ENCODE measurements around the gene OR51D1.
A peak's percentile ranks its signal among the peaks of the same experiment; 100 is the strongest.

The OR51D1 gene

GRCh38 chr11:4626207-4627099 is 10.8 kb upstream of the OR51D1 start:
- peak; percentile 60 for TF ChIP-seq CTCF (IDR thresholded peaks at IDR 0.05; ENCODE audit: control extremely low read depth, extremely low read depth, low read depth, missing control alignments)
- POLR2A ChIA-PET: no interaction called here
- CTCF ChIA-PET: interaction anchor here (0.9 to 8.2 kb wide), 7 partner anchors 10 to 439 kb away, joined by 3 to 73 read pairs (median 3); partner anchors contain the start of gene OR51D1
- no peak for DNase-seq (ENCODE audit: extremely low spot score)

GRCh38 chr11:4636136-4636535 is 1.1 kb upstream of the OR51D1 start:
- ChIA-PET CTCF (interaction anchor here (0.5 to 3.6 kb wide), 33 partner anchors 10 to 369 kb away, joined by 3 to 73 read pairs (median 5); partner anchors contain the start of gene TRIM68), POLR2A (no interaction called here)
- no peak for TF ChIP-seq CTCF (IDR thresholded peaks at IDR 0.05; ENCODE audit: control extremely low read depth, extremely low read depth, low read depth, missing control alignments)
- no peak for DNase-seq (ENCODE audit: extremely low spot score)

GRCh38 chr11:4637662-4638047 is 378 bp downstream of the OR51D1 start:
- ChIA-PET CTCF (interaction anchor here (0.7 to 3.6 kb wide), 33 partner anchors 9 to 1716 kb away, joined by 3 to 73 read pairs (median 6); partner anchors contain the start of genes OR51E2 and TRIM68), POLR2A (no interaction called here)
- TF ChIP-seq CTCF (IDR thresholded peaks at IDR 0.05; ENCODE audit: control extremely low read depth, extremely low read depth, low read depth, missing control alignments): no peak
- no peak for DNase-seq (ENCODE audit: extremely low spot score)

GRCh38 chr11:4639931-4640330 is 2.7 kb downstream of the OR51D1 start:
- ChIA-PET POLR2A (no interaction called here), CTCF (no interaction called here)
- no peak for TF ChIP-seq CTCF (IDR thresholded peaks at IDR 0.05; ENCODE audit: control extremely low read depth, extremely low read depth, low read depth, missing control alignments)
- no peak for DNase-seq (ENCODE audit: extremely low spot score)

GRCh38 chr11:4641501-4641900 is 4.2 kb downstream of the OR51D1 start:
- no peak for DNase-seq (ENCODE audit: extremely low spot score)
- POLR2A ChIA-PET: no interaction called here
- no peak for TF ChIP-seq CTCF (IDR thresholded peaks at IDR 0.05; ENCODE audit: control extremely low read depth, extremely low read depth, low read depth, missing control alignments)
- CTCF ChIA-PET: interaction anchor here (1.1 kb wide), 1 partner anchor 15 kb away, joined by 3 read pairs; no protein-coding TSS in a partner anchor

GRCh38 chr11:4642043-4642442 is 4.8 kb downstream of the OR51D1 start:
- CTCF ChIA-PET: no interaction called here
- POLR2A ChIA-PET: no interaction called here
- DNase-seq (ENCODE audit: extremely low spot score): no peak
- no peak for TF ChIP-seq CTCF (IDR thresholded peaks at IDR 0.05; ENCODE audit: control extremely low read depth, extremely low read depth, low read depth, missing control alignments)

Data from GM10248 (cell line).